Parathyroid adenoma (tissue), 2 donors: ENCODE results near the gene CLASP1.
"Not testable (repeated sequence)": the region's sequence is repeated elsewhere in the genome, so short reads cannot be mapped to it uniquely, and the experiment has no call there.

Source experiments
- H2AFZ ChIP-seq: fragments of 300-600 bp; sonication (generic); one replicate; pipeline ENCODE4 v1.7.0; 2017; ENCODE audit warnings: antibody characterized with exemption, mild to moderate bottlenecking
- H3K27ac ChIP-seq: fragments of 300-600 bp; sonication (generic); one replicate; pipeline ENCODE4 v1.7.0; 2017
- H3K27me3 ChIP-seq: fragments of 300-600 bp; sonication (generic); one replicate; pipeline ENCODE4 v1.7.0; 2017; ENCODE audit warnings: low read length; ENCODE audit not compliant: control insufficient read depth, insufficient read depth
- H3K36me3 ChIP-seq: fragments of 300-600 bp; sonication (generic); one replicate; pipeline ENCODE4 v1.7.0; 2017; ENCODE audit warnings: low read length; ENCODE audit not compliant: control insufficient read depth, insufficient read depth
- H3K4me1 ChIP-seq: fragments of 300-600 bp; sonication (generic); one replicate; pipeline ENCODE4 v1.7.0; 2017; ENCODE audit warnings: control low read depth
- H3K4me2 ChIP-seq: fragments of 300-600 bp; sonication (generic); one replicate; pipeline ENCODE4 v1.7.0; 2017; ENCODE audit warnings: low read length
- H3K4me3 ChIP-seq: fragments of 300-600 bp; sonication (generic); one replicate; pipeline ENCODE4 v1.7.0; 2017; ENCODE audit warnings: low read depth, low read length
- H3K79me2 ChIP-seq: fragments of 300-600 bp; sonication (generic); one replicate; pipeline ENCODE4 v1.7.0; 2017; ENCODE audit warnings: control low read depth
- H3K9ac ChIP-seq: fragments of 300-600 bp; sonication (generic); one replicate; pipeline ENCODE4 v1.7.0; 2017; ENCODE audit warnings: mild to moderate bottlenecking
- H3K9me3 ChIP-seq: fragments of 300-600 bp; sonication (generic); one replicate; pipeline ENCODE4 v1.7.0; 2017; ENCODE audit warnings: low read length; ENCODE audit not compliant: control insufficient read depth
- TF ChIP-seq, protein P1 (sequence below): fragments of 300-600 bp; sonication (generic); IDR thresholded peaks from one replicate; pipeline ENCODE4 v1.7.0; 2017; ENCODE audit warnings: antibody characterized with exemption, mild to moderate bottlenecking
- donor health status: primary hyperparathyroidism.

The CLASP1 gene

DNA sequence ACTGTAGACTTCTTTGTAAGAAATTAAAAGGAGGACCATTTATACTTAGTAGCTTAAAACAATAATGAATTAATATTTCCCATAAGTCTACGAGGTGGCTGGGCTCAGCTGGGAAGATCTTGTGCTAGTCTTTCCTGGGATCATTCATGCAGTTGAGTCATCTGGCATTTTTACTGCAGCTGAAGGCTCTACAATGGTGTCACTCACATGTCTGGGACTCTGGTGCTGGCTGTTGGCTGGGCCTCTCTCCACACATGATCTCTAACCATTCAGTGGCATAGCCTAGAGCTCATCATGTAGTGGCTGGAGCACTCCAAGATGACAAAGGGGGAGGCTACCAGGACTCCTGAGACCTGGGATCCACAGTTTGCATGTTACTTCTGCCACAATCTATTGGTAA is 35.5 kb downstream of the CLASP1 start:
- H3K9ac ChIP-seq: no peak overlapping the region
- H3K27ac ChIP-seq: no peak overlapping the region
- TF ChIP-seq, protein P1, sequence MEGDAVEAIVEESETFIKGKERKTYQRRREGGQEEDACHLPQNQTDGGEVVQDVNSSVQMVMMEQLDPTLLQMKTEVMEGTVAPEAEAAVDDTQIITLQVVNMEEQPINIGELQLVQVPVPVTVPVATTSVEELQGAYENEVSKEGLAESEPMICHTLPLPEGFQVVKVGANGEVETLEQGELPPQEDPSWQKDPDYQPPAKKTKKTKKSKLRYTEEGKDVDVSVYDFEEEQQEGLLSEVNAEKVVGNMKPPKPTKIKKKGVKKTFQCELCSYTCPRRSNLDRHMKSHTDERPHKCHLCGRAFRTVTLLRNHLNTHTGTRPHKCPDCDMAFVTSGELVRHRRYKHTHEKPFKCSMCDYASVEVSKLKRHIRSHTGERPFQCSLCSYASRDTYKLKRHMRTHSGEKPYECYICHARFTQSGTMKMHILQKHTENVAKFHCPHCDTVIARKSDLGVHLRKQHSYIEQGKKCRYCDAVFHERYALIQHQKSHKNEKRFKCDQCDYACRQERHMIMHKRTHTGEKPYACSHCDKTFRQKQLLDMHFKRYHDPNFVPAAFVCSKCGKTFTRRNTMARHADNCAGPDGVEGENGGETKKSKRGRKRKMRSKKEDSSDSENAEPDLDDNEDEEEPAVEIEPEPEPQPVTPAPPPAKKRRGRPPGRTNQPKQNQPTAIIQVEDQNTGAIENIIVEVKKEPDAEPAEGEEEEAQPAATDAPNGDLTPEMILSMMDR: no peak
- no peak overlapping the region for H3K4me3 ChIP-seq
- H3K27me3 ChIP-seq: no peaks in the 10 kb centered on the region
- peaks cover 58% of the 10 kb centered on the region for H3K79me2 ChIP-seq
- no peak overlapping the region for H2AFZ ChIP-seq
- peaks cover 6% of the 10 kb centered on the region for H3K4me1 ChIP-seq
- no peaks in the 10 kb centered on the region for H3K36me3 ChIP-seq
- H3K9me3 ChIP-seq: no peaks in the 10 kb centered on the region
- H3K4me2 ChIP-seq: no peak overlapping the region

DNA sequence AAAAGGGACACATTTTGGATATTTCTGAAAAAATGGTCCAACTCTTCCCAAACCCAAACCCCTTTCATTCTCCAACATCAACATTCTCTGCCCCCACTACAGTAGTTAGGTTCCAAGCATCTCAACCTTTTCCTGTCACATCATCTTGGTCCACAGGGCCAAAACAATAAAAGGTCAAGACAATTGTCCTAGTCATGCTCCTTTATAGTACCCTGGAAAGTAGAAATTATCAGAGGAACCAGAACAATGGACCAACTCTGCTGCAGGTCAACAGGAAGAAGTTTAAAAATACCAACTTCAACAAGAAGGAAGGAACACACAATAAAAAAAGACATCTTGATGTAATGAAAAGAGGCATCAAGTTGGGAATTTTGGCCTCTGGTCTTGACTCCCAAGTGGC is 36.1 kb downstream of the CLASP1 start:
- Histone ChIP-seq H3K4me3 (no peak overlapping the region), H2AFZ (no peak overlapping the region), H3K27ac (no peak overlapping the region), H3K9me3 (no peaks in the 10 kb centered on the region), H3K27me3 (no peaks in the 10 kb centered on the region), H3K36me3 (no peaks in the 10 kb centered on the region), H3K4me2 (no peak overlapping the region), H3K4me1 (peaks cover 8% of the 10 kb centered on the region), H3K9ac (no peak overlapping the region), H3K79me2 (peaks cover 63% of the 10 kb centered on the region)
- TF ChIP-seq, protein P1: no peak

DNA sequence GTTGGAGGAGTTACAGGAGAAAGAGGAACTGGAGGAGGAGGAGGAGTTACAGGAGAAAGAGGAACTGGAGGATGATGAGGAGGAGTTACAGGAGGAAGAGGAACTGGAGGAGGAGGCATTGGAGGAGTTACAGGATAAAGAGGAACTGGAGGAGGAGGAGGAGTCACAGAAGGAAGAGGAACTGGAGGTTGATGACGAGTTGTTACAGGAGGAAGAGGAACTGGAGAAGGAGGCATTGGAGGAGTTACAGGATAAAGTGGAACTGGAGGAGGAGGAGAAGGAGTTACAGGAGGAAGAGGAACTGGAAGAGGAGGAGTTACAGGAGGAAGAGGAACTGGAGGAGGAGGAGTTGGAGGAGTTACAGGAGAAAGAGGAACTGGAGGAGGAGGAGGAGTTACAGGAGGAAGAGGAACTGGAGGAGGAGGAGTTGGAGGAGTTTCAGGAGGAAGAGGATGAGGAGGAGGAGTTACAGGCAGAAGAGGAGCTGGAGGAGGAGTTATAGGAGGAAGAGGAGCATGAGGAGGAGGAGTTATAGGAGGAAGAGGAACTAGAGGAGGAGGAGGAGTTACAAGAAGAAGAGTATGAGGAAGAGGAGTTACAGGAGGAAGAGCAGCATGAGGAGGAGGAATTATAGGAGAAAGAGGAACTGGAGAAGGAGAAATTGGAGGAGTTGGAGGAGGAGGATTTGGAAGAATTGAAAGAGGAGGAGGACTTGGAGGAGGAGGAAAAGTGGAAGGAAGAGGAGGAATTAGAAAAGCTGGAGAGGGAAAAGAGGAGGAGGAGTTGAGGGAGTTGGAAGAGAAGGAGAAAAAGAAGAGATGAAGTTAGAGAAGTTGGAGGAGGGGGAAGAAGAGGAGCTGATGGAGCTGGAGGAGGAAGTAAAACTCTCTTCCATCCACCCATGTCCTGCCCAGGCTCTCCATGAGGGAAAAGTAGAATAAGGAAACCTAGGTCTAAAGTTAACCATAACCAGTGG is 37.2 kb downstream of the CLASP1 start:
- Histone ChIP-seq H2AFZ (no peak overlapping the region), H3K9me3 (no peaks in the 10 kb centered on the region), H3K9ac (no peak overlapping the region), H3K27me3 (no peaks in the 10 kb centered on the region), H3K4me1 (peaks cover 10% of the 10 kb centered on the region), H3K4me3 (no peak overlapping the region), H3K79me2 (peaks cover 59% of the 10 kb centered on the region), H3K36me3 (no peaks in the 10 kb centered on the region), H3K27ac (no peak overlapping the region), H3K4me2 (no peak overlapping the region)
- TF ChIP-seq, protein P1: no peak

DNA sequence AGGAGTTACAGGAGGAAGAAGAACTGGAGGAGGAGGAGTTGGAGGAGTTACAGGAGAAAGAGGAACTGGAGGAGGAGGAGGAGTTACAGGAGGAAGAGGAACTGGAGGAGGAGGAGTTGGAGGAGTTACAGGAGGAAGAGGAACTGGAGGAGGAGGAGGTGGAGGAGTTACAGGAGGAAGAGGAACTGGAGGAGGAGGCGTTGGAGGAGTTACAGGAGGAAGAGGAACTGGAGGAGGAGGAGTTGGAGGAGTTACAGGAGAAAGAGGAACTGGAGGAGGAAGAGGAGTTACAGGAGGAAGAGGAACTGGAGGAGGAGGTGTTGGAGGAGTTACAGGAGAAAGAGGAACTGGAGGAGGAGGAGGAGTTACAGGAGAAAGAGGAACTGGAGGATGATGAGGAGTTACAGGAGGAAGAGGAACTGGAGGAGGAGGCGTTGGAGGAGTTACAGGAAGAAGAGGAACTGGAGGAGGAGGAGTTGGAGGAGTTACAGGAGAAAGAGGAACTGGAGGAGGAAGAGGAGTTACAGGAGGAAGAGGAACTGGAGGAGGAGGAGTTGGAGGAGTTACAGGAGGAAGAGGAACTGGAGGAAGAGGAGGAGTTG is 38.1 kb downstream of the CLASP1 start:
- not testable (repeated sequence) for H3K27me3 ChIP-seq, H2AFZ ChIP-seq, H3K27ac ChIP-seq, H3K4me2 ChIP-seq, H3K9ac ChIP-seq, H3K9me3 ChIP-seq, H3K4me3 ChIP-seq, H3K36me3 ChIP-seq, H3K4me1 ChIP-seq
- H3K79me2 ChIP-seq: peaks cover 59% of the 10 kb centered on the region

DNA sequence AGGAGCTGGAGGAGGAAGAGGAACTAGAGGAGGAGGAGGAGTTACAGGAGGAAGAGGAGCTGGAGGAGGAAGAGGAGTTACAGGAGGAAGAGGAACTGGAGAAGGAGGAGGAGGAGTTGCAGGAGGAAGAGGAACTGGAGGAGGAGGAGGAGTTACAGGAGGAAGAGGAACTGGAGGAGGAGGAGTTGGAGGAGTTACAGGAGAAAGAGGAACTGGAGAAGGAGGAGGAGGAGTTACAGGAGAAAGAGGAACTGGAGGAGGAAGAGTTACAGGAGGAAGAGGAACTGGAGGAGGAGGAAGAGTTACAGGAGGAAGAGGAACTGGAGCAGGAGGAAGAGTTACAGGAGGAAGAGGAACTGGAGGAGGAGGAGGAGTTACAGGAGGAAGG is 38.8 kb downstream of the CLASP1 start:
- not testable (repeated sequence) for H3K36me3 ChIP-seq, H3K27me3 ChIP-seq, H3K9me3 ChIP-seq, H3K4me1 ChIP-seq, H2AFZ ChIP-seq, H3K4me3 ChIP-seq, H3K27ac ChIP-seq, H3K4me2 ChIP-seq, H3K9ac ChIP-seq
- H3K79me2 ChIP-seq: peaks cover 56% of the 10 kb centered on the region
